ENCODE results near the gene TMEM175.
"Not testable (repeated sequence)": the region's sequence is repeated elsewhere in the genome, so short reads cannot be mapped to it uniquely, and the experiment has no call there.

TMEM175 gene

GRCh38 chr4:970854-971520, 38.7 kb downstream of the TMEM175 start:
- DNase-seq (ENCODE audit: low spot score), result no peak

DNA sequence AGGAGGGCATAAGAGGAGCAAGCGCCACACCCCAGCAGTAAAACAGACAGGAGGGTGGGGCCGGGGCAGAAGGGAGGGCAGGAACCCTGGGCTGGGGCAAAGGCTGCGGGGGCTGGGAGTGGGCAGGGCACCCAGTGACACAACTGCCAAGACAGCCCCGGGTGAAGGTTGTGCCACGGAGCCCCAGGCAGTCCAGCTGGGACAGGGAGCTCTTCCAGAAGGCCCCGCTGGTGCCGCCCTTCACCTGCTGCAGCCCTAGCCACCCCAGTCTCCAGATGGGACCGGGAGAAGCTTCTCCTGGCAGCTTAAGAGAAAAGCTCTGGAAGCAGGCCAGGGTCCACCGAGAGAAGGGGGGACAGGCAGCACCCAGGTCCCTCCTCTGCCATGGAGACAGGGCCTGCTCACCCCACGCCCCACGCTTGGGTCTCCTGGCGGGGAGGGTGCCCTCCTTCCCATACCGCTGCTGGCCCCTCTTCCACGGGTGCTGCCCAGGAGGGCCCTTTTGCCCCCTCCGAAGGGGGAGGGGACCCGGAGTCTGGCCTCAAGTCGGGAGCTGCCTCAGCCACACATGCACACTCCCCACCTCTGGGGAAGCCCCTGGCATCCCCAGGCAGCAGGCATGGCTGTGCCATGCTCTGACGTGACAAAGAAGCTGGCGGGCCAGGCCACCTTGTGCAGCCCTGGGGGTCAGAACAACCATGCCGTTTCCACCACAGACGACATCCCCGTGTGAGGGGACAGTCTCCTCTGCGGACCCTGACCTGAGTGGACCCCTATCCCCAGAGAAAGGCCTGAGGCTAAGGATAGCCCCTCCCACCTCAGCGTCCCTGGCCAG, 39.6 kb downstream of the TMEM175 start:
- DNase-seq (ENCODE audit: low spot score), result no peak

DNA sequence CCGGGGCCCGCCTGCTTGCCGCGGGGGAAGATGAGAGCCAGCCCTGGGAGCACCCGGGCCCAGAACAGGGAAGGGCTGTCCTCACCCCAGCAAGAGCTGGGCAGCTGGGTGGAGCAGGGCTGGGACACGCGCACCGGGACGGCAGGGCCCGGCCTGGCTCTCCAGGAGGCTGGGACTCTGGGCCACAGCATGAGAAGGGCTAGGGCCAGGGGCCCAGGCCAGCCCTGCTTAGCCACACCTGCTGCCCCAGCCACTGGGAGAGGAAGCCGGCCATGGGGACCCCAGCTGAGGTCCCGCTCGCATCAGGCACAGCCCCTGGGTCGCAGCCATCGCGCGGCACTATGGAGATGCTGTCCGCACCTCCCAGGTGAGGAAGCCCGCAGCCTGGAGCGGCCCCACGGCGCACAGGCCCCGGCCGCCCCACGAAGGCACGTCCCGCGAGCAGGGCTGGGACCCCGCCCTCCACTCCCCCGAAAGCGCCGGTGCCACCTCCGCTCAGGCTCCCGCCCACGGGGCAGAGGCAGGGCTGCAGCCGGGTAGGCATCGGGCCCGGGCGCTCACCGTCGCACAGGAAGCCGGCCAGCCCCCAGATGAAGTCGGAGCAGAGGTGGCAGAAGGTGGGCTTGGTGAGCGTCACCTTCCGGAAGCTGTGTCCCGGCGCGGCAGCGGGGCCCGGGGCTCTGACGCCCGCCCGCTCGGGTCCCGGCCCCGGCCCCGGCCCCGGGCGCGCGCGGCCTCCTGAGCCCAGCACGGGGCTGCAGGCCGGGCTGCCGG, 40.6 kb downstream of the TMEM175 start:
- DNase-seq (ENCODE audit: low spot score), result peak; percentile 63

GRCh38 chr4:973431-974397, 41.5 kb downstream of the TMEM175 start, which contains the start of gene DGKQ:
Gene DGKQ, minus strand, starts transcription at chr4:973569. Its CDS starts 87 bp downstream, at chr4:973482.
- DNase-seq (ENCODE audit: low spot score), result peak; percentile 98

GRCh38 chr4:974668-975067, 42.4 kb downstream of the TMEM175 start:
- no peak for DNase-seq (ENCODE audit: low spot score)

DNA sequence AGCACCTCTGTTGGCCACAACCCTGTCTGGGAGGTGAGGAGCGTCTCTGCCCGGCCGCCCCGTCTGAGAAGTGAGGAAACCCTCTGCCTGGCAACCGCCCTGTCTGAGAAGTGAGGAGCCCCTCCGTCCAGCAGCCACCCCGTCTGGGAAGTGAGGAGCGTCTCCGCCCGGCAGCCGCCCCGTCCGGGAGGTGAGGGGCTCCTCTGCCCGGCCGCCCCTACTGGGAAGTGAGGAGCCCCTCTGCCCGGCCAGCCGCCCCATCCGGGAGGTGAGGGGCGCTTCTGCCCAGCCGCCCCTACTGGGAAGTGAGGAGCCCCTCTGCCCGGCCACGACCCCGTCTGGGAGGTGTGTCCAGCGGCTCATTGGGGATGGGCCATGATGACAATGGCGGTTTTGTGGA, 43.8 kb downstream of the TMEM175 start:
- DNase-seq (ENCODE audit: low spot score), result not testable (repeated sequence)

DNA sequence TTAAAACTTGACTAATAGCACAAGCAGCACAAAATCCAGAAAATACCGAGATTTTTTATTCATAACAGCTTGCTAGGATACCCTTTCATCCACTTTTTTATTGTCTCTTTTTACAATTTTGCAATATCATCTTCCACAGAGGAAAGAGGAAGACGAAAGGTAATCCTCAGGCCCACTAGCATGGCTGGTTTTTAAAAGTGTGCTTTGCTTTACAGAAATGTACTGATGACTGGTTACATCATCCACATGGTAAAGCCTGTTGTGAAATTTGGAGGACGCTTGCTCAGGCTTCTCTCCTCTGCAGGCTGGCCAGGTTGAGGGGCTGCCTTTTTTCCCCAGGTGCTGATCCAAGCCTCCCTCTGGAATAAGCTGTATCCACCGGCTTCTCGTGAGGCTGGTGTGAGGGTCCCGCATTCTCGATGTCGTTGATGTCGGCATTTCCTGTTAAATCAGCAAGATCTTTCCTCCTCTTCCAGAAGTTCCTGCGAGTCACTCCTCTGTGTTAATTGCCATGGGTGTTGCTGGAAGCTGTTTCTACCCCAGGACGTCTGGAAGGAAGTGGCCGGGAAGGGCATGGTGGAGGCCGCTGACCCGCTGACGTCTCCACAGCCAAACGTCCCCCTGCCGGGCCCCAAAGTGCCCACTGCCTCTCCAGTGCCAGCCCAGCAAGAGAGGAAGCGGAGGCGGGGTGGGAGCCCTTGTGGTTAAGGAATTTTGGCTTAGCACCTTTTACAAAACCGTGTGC, 46.9 kb downstream of the TMEM175 start:
- no peak for DNase-seq (ENCODE audit: low spot score)

DNA sequence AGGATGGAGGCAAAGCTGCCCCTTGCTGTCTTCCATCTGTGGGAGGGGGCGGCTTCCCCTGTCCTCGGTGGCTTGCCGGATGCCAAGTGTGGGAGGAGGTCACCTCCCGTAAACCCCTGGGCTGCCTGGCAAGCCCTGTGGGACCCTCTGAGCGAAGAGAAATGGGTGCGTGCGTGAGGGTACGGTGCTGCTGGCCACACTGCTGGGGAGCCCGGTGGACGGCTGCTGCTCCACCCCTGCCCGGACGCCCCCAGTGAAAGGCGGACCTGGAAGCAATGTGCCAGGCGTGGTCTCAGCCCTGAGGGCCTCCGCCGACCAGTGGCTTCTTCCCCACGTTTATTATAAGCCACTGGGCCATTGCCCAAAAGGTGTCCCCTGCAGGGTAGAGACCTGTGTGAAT, 50.0 kb downstream of the TMEM175 start:
- no peak for DNase-seq (ENCODE audit: low spot score)

- DNase-seq (ENCODE audit: low spot score), result no peak
Observed at GRCh38 chr4:982814-983213, 50.6 kb downstream of the TMEM175 start.

- DNase-seq (ENCODE audit: low spot score), result no peak
Observed at GRCh38 chr4:984336-985054, 52.2 kb downstream of the TMEM175 start.

DNA sequence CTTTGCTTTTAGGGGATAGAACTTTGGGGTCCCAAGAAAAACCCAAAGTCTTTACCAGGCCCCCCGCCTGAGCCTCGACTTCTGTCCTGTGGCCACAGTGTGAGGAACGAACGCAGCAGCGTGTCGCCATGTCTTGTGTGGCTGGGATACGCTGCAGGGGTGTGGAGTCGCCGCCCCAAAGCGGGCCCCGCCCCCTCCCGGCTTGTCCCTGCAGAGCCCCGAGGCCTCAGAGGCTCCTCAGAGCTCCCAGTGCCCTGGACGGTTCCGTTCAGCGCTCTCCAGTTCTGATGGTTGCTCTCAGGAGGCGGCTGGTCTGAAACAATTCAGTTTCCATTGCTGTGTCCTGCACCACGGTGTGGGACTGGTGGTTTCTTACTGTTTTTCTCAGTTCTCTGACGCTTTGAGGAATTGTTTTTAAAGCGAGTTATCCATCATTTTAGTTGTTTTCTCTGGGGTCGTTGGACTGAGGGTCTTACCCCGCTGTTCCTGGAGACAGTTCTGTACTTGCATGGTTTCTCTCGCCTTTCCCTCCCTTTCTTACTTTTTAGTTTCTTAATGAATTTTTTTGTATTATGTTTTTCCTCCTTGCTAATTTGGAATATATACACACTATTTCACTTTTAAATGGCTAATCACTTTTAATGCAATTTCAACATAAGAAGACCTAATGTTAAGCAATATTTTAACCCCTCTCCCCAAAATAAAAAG, 53.0 kb downstream of the TMEM175 start:
- DNase-seq (ENCODE audit: low spot score), result peak; percentile 70

GRCh38 chr4:986428-986878, 54.2 kb downstream of the TMEM175 start:
- no peak for DNase-seq (ENCODE audit: low spot score)

DNA sequence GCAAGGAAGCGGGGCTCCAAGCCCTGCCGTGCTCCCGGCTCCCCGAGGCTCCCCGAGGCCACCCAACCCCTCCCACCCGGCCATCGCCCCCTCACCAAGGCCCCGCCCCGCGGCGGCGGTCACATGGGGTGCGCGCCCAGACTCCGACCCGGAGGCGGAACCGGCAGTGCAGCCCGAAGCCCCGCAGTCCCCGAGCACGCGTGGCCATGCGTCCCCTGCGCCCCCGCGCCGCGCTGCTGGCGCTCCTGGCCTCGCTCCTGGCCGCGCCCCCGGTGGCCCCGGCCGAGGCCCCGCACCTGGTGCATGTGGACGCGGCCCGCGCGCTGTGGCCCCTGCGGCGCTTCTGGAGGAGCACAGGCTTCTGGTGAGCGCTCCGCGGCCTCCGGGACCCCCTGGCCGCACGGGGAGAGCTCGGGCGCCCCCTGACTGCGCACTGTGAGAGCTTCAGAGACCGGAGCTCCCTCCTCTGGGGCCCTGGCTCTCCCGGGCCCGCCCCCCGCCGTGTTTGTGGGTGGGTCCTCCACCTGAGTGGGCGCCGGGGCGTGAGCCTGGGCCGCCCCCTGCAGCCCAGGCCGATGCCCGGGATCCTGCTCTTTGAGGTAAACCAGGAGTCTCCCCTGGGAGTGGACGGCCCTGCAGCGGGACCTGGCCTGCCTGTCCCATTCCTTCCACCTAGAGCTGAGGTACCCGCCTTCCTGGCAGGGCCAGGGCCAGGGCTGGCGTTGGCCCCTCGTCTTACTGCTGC, 54.8 kb downstream of the TMEM175 start, which contains the start of gene IDUA:
IDUA (plus strand) TSS at position 166 of the 745 bp plus-strand sequence; CDS start at position 207, 41 bp downstream.
- peak; percentile 91 for DNase-seq (ENCODE audit: low spot score)

DNA sequence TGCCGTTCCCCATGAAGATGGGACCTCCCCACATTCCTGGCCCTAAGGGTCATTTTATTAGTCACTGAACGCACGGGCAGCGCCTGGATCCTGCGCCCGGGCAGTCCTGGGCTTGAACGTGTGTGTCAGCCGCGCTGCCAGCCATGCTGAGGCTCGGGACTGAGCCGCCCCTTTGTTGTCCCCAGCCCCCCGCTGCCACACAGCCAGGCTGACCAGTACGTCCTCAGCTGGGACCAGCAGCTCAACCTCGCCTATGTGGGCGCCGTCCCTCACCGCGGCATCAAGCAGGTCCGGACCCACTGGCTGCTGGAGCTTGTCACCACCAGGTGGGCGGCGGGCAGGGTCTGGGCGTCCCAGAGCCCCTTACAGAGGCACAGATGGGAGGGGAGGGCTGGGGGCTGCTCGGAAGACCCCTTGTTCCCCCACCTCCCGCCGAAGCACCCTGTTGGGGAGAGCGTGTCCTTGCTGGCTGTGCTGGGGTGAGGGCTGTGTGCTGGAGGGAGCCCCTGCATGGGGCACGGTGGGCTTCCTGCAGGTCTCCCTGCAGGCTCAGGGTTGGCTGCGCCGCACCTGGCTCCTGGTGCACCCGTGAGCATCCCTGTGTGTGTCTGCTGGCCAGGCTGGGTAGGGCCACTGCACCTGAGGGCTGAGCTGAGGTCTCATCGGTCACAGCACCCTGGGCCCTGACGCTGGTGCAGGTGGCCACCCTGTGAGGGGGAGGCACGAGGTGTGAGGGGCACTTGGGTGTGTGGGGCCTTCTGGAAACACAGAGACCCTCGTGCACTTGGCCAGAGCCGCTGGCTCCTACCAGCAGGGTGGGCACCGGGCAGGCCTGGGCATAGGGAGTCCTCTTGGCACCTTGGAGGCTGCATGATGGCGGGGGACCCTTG, 55.6 kb downstream of the TMEM175 start:
- DNase-seq (ENCODE audit: low spot score), result no peak

DNA sequence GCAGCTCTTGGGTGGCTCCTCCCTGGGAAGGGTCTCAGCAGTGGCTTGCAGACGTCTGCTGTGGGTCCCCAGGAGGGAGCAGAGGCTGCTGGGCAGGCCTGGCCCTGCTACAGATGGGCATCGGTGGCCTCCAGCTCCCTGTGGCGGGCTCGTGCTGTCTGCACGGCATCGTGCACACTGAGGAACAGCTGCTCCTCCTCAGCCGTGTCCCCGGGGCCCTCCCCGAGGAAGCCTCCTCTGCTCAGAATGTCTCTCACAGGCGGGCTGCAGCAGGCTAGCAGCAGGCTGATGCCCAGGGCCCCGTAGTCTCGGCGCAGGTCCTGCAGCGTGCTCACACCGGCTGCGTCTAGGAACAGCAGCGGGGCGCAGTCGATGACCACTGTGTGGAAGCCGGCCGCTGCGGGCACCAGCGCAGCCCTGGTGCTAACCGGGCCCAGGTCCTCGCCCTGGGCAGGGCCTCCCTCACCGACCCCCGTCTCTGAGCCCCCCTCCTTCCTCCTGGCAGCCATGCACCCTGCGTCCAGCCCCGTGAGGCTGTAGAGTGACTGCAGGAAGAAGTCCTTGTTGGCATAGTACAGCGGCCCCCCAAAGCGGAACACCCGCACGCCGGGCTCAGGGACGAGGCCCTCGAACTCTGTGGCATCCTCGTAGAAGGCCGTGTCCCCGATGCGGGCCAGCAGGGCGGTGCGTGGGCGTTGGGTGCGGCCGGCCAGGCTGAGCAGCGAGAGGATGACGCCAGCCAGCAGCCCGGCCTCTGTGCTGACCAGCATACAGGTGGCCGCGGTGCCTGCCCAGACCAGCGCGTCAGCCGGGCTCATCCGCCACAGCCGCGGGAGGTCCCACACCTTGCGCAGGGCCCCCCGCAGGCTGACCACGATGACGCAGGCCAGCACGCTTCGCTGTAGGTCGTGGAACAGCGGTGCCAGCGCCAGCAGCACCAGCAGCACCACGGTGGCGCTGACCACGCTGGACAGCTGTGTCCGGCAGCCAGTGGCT, 56.8 kb downstream of the TMEM175 start:
- DNase-seq (ENCODE audit: low spot score), result no peak

Measured in germinal center (tissue), 1 donor.